HEK293 (cell line): Measurements from ENCODE around the gene ZBTB24.

ENCODE experiments used
- EGR2 ChIP-seq: fragments of 450-650 bp; formaldehyde crosslinking; IDR thresholded peaks from 2 replicates; pipeline ENCODE4 v1.5.1; 2016; ENCODE audit warnings: low read depth, missing biosample characterization, missing genetic modification characterization
- HOXD13 ChIP-seq: sonication (generic); formaldehyde crosslinking; IDR thresholded peaks from 2 replicates; pipeline ENCODE4 v1.8.0; 2022; ENCODE audit warnings: missing genetic modification reagents, borderline replicate concordance
- INSM2 ChIP-seq: fragments of 450-650 bp; formaldehyde crosslinking; IDR thresholded peaks from 2 replicates; pipeline ENCODE4 v1.5.1; 2016; ENCODE audit warnings: missing biosample characterization, missing genetic modification characterization
- KLF16 ChIP-seq: fragments of 450-650 bp; formaldehyde crosslinking; IDR thresholded peaks from 2 replicates; pipeline ENCODE4 v1.5.1; 2017; ENCODE audit warnings: missing biosample characterization, missing genetic modification characterization
- KLF7 ChIP-seq: fragments of 450-650 bp; formaldehyde crosslinking; IDR thresholded peaks from 2 replicates; pipeline ENCODE4 v1.5.1; 2016; ENCODE audit warnings: missing biosample characterization, missing genetic modification characterization, borderline replicate concordance
- KLF9 ChIP-seq: fragments of 450-650 bp; formaldehyde crosslinking; IDR thresholded peaks from 2 replicates; pipeline ENCODE4 v1.5.1; 2016; ENCODE audit warnings: missing biosample characterization, missing genetic modification characterization, low read depth
- SCRT1 ChIP-seq: fragments of 450-650 bp; formaldehyde crosslinking; IDR thresholded peaks from 2 replicates; pipeline ENCODE4 v1.5.1; 2016; ENCODE audit warnings: missing biosample characterization, missing genetic modification characterization, borderline replicate concordance
- YY2 ChIP-seq: fragments of 450-650 bp; formaldehyde crosslinking; IDR thresholded peaks from 2 replicates; pipeline ENCODE4 v1.5.1; 2016; ENCODE audit warnings: missing biosample characterization, missing genetic modification characterization
- ZBTB21 ChIP-seq: fragments of 450-650 bp; formaldehyde crosslinking; IDR thresholded peaks from 2 replicates; pipeline ENCODE4 v1.5.1; 2017; ENCODE audit warnings: missing biosample characterization, missing genetic modification characterization
- ZBTB8A ChIP-seq: fragments of 450-650 bp; formaldehyde crosslinking; IDR thresholded peaks from 2 replicates; pipeline ENCODE4 v1.5.1; 2016; ENCODE audit warnings: missing biosample characterization, missing genetic modification characterization
- ZNF146 ChIP-seq: fragments of 450-650 bp; formaldehyde crosslinking; IDR thresholded peaks from 2 replicates; pipeline ENCODE4 v1.5.1; 2016; ENCODE audit warnings: missing biosample characterization, missing genetic modification characterization
- ZNF148 ChIP-seq: fragments of 450-650 bp; formaldehyde crosslinking; IDR thresholded peaks from 2 replicates; pipeline ENCODE4 v1.5.0; 2017; ENCODE audit warnings: missing biosample characterization, missing genetic modification characterization, borderline replicate concordance
- ZNF221 ChIP-seq: fragments of 450-650 bp; formaldehyde crosslinking; IDR thresholded peaks from 2 replicates; pipeline ENCODE4 v1.5.1; 2017; ENCODE audit warnings: missing biosample characterization, missing genetic modification characterization, borderline replicate concordance
- ZNF223 ChIP-seq: fragments of 450-650 bp; formaldehyde crosslinking; IDR thresholded peaks from 2 replicates; pipeline ENCODE4 v1.5.1; 2016; ENCODE audit warnings: missing biosample characterization, missing genetic modification characterization
- ZNF302 ChIP-seq: fragments of 450-650 bp; formaldehyde crosslinking; IDR thresholded peaks from 2 replicates; pipeline ENCODE4 v1.5.1; 2016; ENCODE audit warnings: missing biosample characterization, missing genetic modification characterization, low read depth
- ZNF341 ChIP-seq: fragments of 450-650 bp; formaldehyde crosslinking; IDR thresholded peaks from 2 replicates; pipeline ENCODE4; 2016; ENCODE audit warnings: low read depth, missing biosample characterization, missing genetic modification characterization
- ZNF391 ChIP-seq: fragments of 450-650 bp; formaldehyde crosslinking; IDR thresholded peaks from 2 replicates; pipeline ENCODE4 v1.5.1; 2016; ENCODE audit warnings: low read depth, missing biosample characterization, missing genetic modification characterization, borderline replicate concordance
- ZNF398 ChIP-seq: fragments of 450-650 bp; formaldehyde crosslinking; IDR thresholded peaks from 2 replicates; pipeline ENCODE4 v1.5.1; 2017; ENCODE audit warnings: missing biosample characterization, missing genetic modification characterization
- ZNF501 ChIP-seq: fragments of 450-650 bp; formaldehyde crosslinking; IDR thresholded peaks from 2 replicates; pipeline ENCODE4 v1.5.1; 2016; ENCODE audit warnings: missing biosample characterization, missing genetic modification characterization
- ZNF518A ChIP-seq: fragments of 450-650 bp; formaldehyde crosslinking; conservative IDR thresholded peaks from 2 replicates; pipeline ENCODE4 v1.5.1; 2016; ENCODE audit warnings: low read depth, missing biosample characterization, missing genetic modification characterization
- ZNF560 ChIP-seq: fragments of 450-650 bp; formaldehyde crosslinking; IDR thresholded peaks from 2 replicates; pipeline ENCODE4 v1.5.1; 2017; ENCODE audit warnings: missing biosample characterization, missing genetic modification characterization, borderline replicate concordance
- ZNF692 ChIP-seq: fragments of 450-650 bp; formaldehyde crosslinking; IDR thresholded peaks from 2 replicates; pipeline ENCODE4 v1.5.1; 2016; ENCODE audit warnings: missing biosample characterization, missing genetic modification characterization
- ZNF830 ChIP-seq: fragments of 450-650 bp; IDR thresholded peaks from 2 replicates; pipeline ENCODE4 v1.5.0; 2018; ENCODE audit warnings: missing biosample characterization, missing genetic modification characterization, low read depth, mild to moderate bottlenecking, moderate library complexity
- ZNF837 ChIP-seq: fragments of 450-650 bp; formaldehyde crosslinking; IDR thresholded peaks from 2 replicates; pipeline ENCODE4 v1.5.1; 2016; ENCODE audit warnings: missing biosample characterization, missing genetic modification characterization
- TF ChIP-seq, protein P1 (sequence below): fragments of 450-650 bp; formaldehyde crosslinking; optimal IDR thresholded peaks from 2 replicates; pipeline ENCODE3; 2016; ENCODE audit warnings: missing biosample characterization, mild to moderate bottlenecking, missing genetic modification characterization

The ZBTB24 gene

DNA sequence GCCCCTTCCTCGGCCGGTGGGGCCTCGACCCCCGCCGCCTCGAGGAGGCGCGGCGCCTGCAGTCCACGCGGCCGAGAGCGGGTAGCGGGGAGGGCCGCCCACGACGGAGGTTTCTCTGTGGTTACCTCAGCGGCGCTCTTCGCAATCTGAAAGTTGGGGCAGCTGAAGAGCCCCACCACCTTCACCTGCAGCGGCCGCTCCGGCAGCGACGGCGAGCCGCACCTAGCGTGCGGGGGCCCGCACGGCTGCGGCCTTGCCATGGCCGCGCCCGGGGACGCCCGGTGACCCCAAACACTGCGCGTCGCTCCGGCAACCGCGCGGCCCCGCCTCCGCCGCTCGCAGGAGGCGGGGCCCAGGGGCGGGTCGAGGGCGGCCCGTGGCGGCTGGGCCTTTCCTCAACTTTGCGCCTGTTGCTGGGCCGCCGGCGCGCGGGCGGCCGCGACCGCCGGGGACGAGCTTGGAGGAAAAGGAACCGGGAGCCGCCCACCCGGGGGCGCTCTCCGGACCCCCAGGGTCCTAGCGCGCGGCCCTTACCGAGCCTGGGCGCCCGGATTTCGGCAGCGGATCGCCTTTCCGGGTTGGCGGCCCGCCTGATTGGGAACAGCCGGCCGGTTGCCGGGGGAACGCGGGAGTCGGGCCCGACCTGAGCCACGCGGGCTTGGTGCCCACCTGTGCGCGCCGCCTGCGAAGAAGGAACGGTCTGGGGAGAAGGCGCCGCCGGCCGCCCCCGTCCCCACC, 42.5 kb downstream of the ZBTB24 start, which contains the start of the genes PPIL6 and SMPD2 (continued):
- TF ChIP-seq ZNF302 (no peak), ZNF518A (tag by site-specific recombination) (0 out of 2 replicates have a peak, but pooled peaks have one; percentile 28), KLF7 (peak; percentile 46; the same call in 1 of the 2 replicates), ZNF148 (tag by site-specific recombination) (no peak), KLF9 (tag by site-specific recombination) (peak; percentile 51), ZNF560 (no peak), KLF16 (peak; percentile 52; the same call in 1 of the 2 replicates), INSM2 (tag by site-specific recombination) (no peak), YY2 (peak; percentile 44; the same call in 1 of the 2 replicates), SCRT1 (tag by site-specific recombination) (peak; percentile 8; the same call in 1 of the 2 replicates), ZNF146 (tag by site-specific recombination) (peak; percentile 8; the same call in 1 of the 2 replicates), ZBTB8A (tag by site-specific recombination) (peak; percentile 99), ZNF837 (no peak), EGR2 (tag by site-specific recombination) (peak; percentile 60), ZNF223 (no peak), ZBTB21 (tag by site-specific recombination) (no peak), HOXD13 (no peak), ZNF501 (tag by site-specific recombination) (no peak; the same call in none of the 2 replicates), ZNF830 (tag by site-specific recombination) (no peak), ZNF391 (tag by site-specific recombination) (peak; percentile 32; the same call in 1 of the 2 replicates), ZNF398 (0 out of 2 replicates have a peak, but pooled peaks have one; percentile 27), ZNF221 (tag by site-specific recombination) (no peak), ZNF341 (tag by site-specific recombination) (peak; percentile 93), ZNF692 (tag by site-specific recombination) (no peak)
- TF ChIP-seq, protein P1, sequence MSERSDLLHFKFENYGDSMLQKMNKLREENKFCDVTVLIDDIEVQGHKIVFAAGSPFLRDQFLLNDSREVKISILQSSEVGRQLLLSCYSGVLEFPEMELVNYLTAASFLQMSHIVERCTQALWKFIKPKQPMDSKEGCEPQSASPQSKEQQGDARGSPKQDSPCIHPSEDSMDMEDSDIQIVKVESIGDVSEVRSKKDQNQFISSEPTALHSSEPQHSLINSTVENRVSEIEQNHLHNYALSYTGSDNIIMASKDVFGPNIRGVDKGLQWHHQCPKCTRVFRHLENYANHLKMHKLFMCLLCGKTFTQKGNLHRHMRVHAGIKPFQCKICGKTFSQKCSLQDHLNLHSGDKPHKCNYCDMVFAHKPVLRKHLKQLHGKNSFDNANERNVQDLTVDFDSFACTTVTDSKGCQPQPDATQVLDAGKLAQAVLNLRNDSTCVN (tag by site-specific recombination): peak; percentile 94
